SK-N-SH treated with all-trans-retinoic acid at 6 μM for 48 hours (cell line): ENCODE data around the gene CBLB.
A peak's percentile ranks its signal among the peaks of the same experiment; 100 is the strongest.

Source experiments
- ATAC-seq: fragments of 200-7000 bp; cut with Tn5 transposase; 3 replicates; pipeline ENCODE4 v1.9.1; 2020; ENCODE audit warnings: mild to moderate bottlenecking, moderate library complexity
- BACH2 ChIP-seq: fragments of 250-450 bp; sonication (Bioruptor Pico); IDR thresholded peaks from 2 replicates; pipeline ENCODE4 v1.9.0; 2021; ENCODE audit warnings: mild to moderate bottlenecking, borderline replicate concordance
- CSDC2 ChIP-seq: fragments of 250-450 bp; sonication (Bioruptor Pico); IDR thresholded peaks from 2 replicates; pipeline ENCODE4 v1.5.0; 2020; ENCODE audit warnings: mild to moderate bottlenecking, moderate library complexity
- CSRNP3 ChIP-seq: fragments of 250-450 bp; sonication (Bioruptor Pico); IDR thresholded peaks from 2 replicates; pipeline ENCODE4 v1.5.1; 2021; ENCODE audit warnings: mild to moderate bottlenecking, moderate library complexity
- ESRRG ChIP-seq: fragments of 250-450 bp; sonication (Bioruptor Pico); IDR thresholded peaks from 2 replicates; pipeline ENCODE4 v1.6.1; 2021; ENCODE audit warnings: mild to moderate bottlenecking
- GLIS3 ChIP-seq: fragments of 250-450 bp; sonication (Bioruptor Pico); IDR thresholded peaks from 2 replicates; pipeline ENCODE4 v1.5.0; 2020; ENCODE audit warnings: mild to moderate bottlenecking, moderate library complexity
- ISL1 ChIP-seq: fragments of 250-450 bp; sonication (Bioruptor Pico); IDR thresholded peaks from 2 replicates; pipeline ENCODE4 v2.1.2; 2022; ENCODE audit warnings: mild to moderate bottlenecking, moderate library complexity
- PATZ1 ChIP-seq: fragments of 250-450 bp; sonication (Bioruptor Pico); IDR thresholded peaks from 2 replicates; pipeline ENCODE4 v1.8.0; 2020; ENCODE audit warnings: mild to moderate bottlenecking, moderate library complexity, borderline replicate concordance
- PPARA ChIP-seq: fragments of 250-450 bp; sonication (Bioruptor Pico); IDR thresholded peaks from 2 replicates; pipeline ENCODE4 v1.5.0; 2020; ENCODE audit warnings: mild to moderate bottlenecking, borderline replicate concordance
- RARB ChIP-seq: fragments of 250-450 bp; sonication (Bioruptor Pico); IDR thresholded peaks from 2 replicates; pipeline ENCODE4 v1.8.0; 2021; ENCODE audit warnings: mild to moderate bottlenecking, moderate library complexity
- SNAI2 ChIP-seq: fragments of 250-450 bp; sonication (Bioruptor Pico); IDR thresholded peaks from 2 replicates; pipeline ENCODE4 v1.5.0; 2020; ENCODE audit warnings: mild to moderate bottlenecking, moderate library complexity
- TCF4 ChIP-seq: fragments of 250-450 bp; sonication (Bioruptor Pico); IDR thresholded peaks from 2 replicates; pipeline ENCODE4 v1.8.0; 2021; ENCODE audit warnings: mild to moderate bottlenecking, moderate library complexity, borderline replicate concordance
- TOX ChIP-seq: fragments of 250-450 bp; sonication (Bioruptor Pico); IDR thresholded peaks from 2 replicates; pipeline ENCODE4 v1.8.0; 2021; ENCODE audit warnings: mild to moderate bottlenecking, moderate library complexity, borderline replicate concordance
- ZC3H10 ChIP-seq: fragments of 250-450 bp; sonication (Bioruptor Pico); IDR thresholded peaks from 2 replicates; pipeline ENCODE4 v1.5.1; 2021; ENCODE audit warnings: mild to moderate bottlenecking, moderate library complexity
- ZFP3 ChIP-seq: fragments of 250-450 bp; sonication (Bioruptor Pico); IDR thresholded peaks from 2 replicates; pipeline ENCODE4 v1.5.0; 2020; ENCODE audit warnings: mild to moderate bottlenecking, moderate library complexity
- ZNF565 ChIP-seq: fragments of 450-650 bp; formaldehyde crosslinking; conservative IDR thresholded peaks from 2 replicates; pipeline ENCODE4 v1.5.0; 2020; ENCODE audit warnings: low read depth, mild to moderate bottlenecking, moderate library complexity
- ZNF70 ChIP-seq: fragments of 450-650 bp; formaldehyde crosslinking; IDR thresholded peaks from 2 replicates; pipeline ENCODE4 v1.5.0; 2020; ENCODE audit warnings: mild to moderate bottlenecking, moderate library complexity
- ZNF8 ChIP-seq: fragments of 450-650 bp; formaldehyde crosslinking; IDR thresholded peaks from 2 replicates; pipeline ENCODE4 v1.5.0; 2020; ENCODE audit warnings: mild to moderate bottlenecking, moderate library complexity
- TF ChIP-seq, protein P1 (sequence below): fragments of 250-450 bp; sonication (Bioruptor Pico); IDR thresholded peaks from 2 replicates; pipeline ENCODE4 v1.8.0; 2021; ENCODE audit warnings: low read depth, mild to moderate bottlenecking, moderate library complexity, borderline replicate concordance
- TF ChIP-seq, protein P2 (sequence below): fragments of 250-450 bp; sonication (Bioruptor Pico); IDR thresholded peaks from 2 replicates; pipeline ENCODE4 v1.5.0; 2020; ENCODE audit warnings: mild to moderate bottlenecking, moderate library complexity
- TF ChIP-seq, protein P3 (sequence below): fragments of 250-450 bp; sonication (Bioruptor Pico); IDR thresholded peaks from 2 replicates; pipeline ENCODE4 v1.5.1; 2020; ENCODE audit warnings: low read depth, mild to moderate bottlenecking, moderate library complexity

The CBLB gene

GRCh38 chr3:105755121-105755886, 113.5 kb downstream of the CBLB start:
- TF ChIP-seq PATZ1, result no peak
- TF ChIP-seq ZNF70 (CRISPR knock-in tag), result no peak
- TF ChIP-seq BACH2 (CRISPR knock-in tag), result no peak
- no peak for TF ChIP-seq PPARA (CRISPR knock-in tag)
- TF ChIP-seq TOX (CRISPR knock-in tag), result no peak
- TF ChIP-seq, protein P1, sequence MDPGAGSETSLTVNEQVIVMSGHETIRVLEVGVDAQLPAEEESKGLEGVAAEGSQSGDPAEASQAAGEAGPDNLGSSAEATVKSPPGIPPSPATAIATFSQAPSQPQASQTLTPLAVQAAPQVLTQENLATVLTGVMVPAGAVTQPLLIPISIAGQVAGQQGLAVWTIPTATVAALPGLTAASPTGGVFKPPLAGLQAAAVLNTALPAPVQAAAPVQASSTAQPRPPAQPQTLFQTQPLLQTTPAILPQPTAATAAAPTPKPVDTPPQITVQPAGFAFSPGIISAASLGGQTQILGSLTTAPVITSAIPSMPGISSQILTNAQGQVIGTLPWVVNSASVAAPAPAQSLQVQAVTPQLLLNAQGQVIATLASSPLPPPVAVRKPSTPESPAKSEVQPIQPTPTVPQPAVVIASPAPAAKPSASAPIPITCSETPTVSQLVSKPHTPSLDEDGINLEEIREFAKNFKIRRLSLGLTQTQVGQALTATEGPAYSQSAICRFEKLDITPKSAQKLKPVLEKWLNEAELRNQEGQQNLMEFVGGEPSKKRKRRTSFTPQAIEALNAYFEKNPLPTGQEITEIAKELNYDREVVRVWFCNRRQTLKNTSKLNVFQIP (CRISPR knock-in tag), result no peak
- no peak for TF ChIP-seq RARB
- TF ChIP-seq SNAI2 (CRISPR knock-in tag), result no peak
- no peak for TF ChIP-seq CSDC2 (CRISPR knock-in tag)
- TF ChIP-seq, protein P2, sequence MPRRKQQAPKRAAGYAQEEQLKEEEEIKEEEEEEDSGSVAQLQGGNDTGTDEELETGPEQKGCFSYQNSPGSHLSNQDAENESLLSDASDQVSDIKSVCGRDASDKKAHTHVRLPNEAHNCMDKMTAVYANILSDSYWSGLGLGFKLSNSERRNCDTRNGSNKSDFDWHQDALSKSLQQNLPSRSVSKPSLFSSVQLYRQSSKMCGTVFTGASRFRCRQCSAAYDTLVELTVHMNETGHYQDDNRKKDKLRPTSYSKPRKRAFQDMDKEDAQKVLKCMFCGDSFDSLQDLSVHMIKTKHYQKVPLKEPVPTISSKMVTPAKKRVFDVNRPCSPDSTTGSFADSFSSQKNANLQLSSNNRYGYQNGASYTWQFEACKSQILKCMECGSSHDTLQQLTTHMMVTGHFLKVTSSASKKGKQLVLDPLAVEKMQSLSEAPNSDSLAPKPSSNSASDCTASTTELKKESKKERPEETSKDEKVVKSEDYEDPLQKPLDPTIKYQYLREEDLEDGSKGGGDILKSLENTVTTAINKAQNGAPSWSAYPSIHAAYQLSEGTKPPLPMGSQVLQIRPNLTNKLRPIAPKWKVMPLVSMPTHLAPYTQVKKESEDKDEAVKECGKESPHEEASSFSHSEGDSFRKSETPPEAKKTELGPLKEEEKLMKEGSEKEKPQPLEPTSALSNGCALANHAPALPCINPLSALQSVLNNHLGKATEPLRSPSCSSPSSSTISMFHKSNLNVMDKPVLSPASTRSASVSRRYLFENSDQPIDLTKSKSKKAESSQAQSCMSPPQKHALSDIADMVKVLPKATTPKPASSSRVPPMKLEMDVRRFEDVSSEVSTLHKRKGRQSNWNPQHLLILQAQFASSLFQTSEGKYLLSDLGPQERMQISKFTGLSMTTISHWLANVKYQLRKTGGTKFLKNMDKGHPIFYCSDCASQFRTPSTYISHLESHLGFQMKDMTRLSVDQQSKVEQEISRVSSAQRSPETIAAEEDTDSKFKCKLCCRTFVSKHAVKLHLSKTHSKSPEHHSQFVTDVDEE (CRISPR knock-in tag), result no peak
- TF ChIP-seq CSRNP3 (CRISPR knock-in tag), result no peak
- no peak for TF ChIP-seq ISL1 (CRISPR knock-in tag)
- no peak for TF ChIP-seq GLIS3 (CRISPR knock-in tag)
- no peak for TF ChIP-seq ZFP3 (CRISPR knock-in tag)
- TF ChIP-seq, protein P3, sequence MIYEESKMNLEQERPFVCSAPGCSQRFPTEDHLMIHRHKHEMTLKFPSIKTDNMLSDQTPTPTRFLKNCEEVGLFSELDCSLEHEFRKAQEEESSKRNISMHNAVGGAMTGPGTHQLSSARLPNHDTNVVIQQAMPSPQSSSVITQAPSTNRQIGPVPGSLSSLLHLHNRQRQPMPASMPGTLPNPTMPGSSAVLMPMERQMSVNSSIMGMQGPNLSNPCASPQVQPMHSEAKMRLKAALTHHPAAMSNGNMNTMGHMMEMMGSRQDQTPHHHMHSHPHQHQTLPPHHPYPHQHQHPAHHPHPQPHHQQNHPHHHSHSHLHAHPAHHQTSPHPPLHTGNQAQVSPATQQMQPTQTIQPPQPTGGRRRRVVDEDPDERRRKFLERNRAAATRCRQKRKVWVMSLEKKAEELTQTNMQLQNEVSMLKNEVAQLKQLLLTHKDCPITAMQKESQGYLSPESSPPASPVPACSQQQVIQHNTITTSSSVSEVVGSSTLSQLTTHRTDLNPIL, result no peak
- TF ChIP-seq ZC3H10, result no peak
- no peak for TF ChIP-seq ZNF8 (CRISPR knock-in tag)
- no peak for TF ChIP-seq ZNF565 (CRISPR knock-in tag)
- no peak for TF ChIP-seq TCF4 (CRISPR knock-in tag)
- no peak for ATAC-seq

- no peak for TF ChIP-seq RARB
- TF ChIP-seq TCF4 (CRISPR knock-in tag), result 0 out of 2 replicates have a peak, but pooled peaks have one; percentile 37
- TF ChIP-seq, all 23 proteins: peak for 1
- ATAC-seq, result peak; percentile 70
These were observed 115.9 kb downstream of the CBLB start for GRCh38 chr3:105752791-105753415.

GRCh38 chr3:105747696-105748095, 121.1 kb downstream of the CBLB start:
- TF ChIP-seq CSRNP3 (CRISPR knock-in tag) (no peak), GLIS3 (CRISPR knock-in tag) (no peak), ZFP3 (CRISPR knock-in tag) (no peak), TOX (CRISPR knock-in tag) (no peak), ESRRG (CRISPR knock-in tag) (no peak), BACH2 (CRISPR knock-in tag) (no peak), PPARA (CRISPR knock-in tag) (no peak), ZNF8 (CRISPR knock-in tag) (no peak), ZC3H10 (no peak), TCF4 (CRISPR knock-in tag) (no peak), RARB (no peak)
- TF ChIP-seq, protein P2 (CRISPR knock-in tag), result no peak
- TF ChIP-seq, protein P3, result no peak
- peak; percentile 75 for ATAC-seq
